IPS-18a (cell line): ENCODE data around the gene PEAK1.
A peak's percentile ranks its signal among the peaks of the same experiment; 100 is the strongest.

ENCODE experiments used
- H3K27ac ChIP-seq: one replicate; pipeline ENCODE4 v1.5.1; 2013; ENCODE audit warnings: low read length
- H3K27me3 ChIP-seq: one replicate; pipeline ENCODE4 v1.6.1; 2013; ENCODE audit warnings: mild to moderate bottlenecking, low read length; ENCODE audit not compliant: control insufficient read depth, insufficient read depth
- H3K36me3 ChIP-seq: one replicate; pipeline ENCODE4 v1.6.1; 2013; ENCODE audit warnings: low read depth, low read length; ENCODE audit not compliant: control insufficient read depth
- H3K4me1 ChIP-seq: one replicate; pipeline ENCODE4 v1.6.1; 2013; ENCODE audit warnings: low read depth, low read length; ENCODE audit not compliant: control insufficient read depth
- H3K4me3 ChIP-seq: one replicate; pipeline ENCODE4 v1.5.1; 2013; ENCODE audit warnings: low read length
- H3K9ac ChIP-seq: one replicate; pipeline ENCODE4 v1.6.1; 2013; ENCODE audit warnings: mild to moderate bottlenecking, low read length, moderate library complexity
- H3K9me3 ChIP-seq: one replicate; pipeline ENCODE4 v1.6.1; 2013; ENCODE audit warnings: low read depth, low read length; ENCODE audit not compliant: control insufficient read depth

PEAK1 gene

DNA sequence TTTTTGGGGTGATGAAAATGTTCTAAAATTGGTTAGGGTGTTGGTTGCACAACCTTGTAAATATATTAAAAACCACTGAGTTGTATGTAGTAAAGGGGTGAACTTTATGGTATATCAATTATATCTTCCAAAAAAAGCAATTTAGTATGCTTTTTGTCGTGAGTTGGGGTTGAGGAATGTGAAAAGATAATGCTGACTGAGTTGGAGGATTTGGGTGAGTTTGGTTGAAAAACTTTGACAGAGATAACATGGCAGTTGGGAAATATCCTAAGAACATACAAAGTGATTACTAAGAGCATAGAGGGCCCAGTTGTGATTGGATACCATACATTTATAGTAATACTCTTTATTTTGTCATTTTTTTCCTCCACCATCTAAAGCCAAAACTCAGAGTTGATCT is 34.4 kb upstream of the PEAK1 start:
- no peaks in the 10 kb centered on the region for H3K9me3 ChIP-seq
- peaks cover 7% of the 10 kb centered on the region for H3K36me3 ChIP-seq
- no peaks in the 10 kb centered on the region for H3K27me3 ChIP-seq
- no peak overlapping the region for H3K4me3 ChIP-seq
- H3K27ac ChIP-seq = no peak overlapping the region
- H3K4me1 ChIP-seq = peaks cover 10% of the 10 kb centered on the region
- H3K9ac ChIP-seq = no peak overlapping the region

DNA sequence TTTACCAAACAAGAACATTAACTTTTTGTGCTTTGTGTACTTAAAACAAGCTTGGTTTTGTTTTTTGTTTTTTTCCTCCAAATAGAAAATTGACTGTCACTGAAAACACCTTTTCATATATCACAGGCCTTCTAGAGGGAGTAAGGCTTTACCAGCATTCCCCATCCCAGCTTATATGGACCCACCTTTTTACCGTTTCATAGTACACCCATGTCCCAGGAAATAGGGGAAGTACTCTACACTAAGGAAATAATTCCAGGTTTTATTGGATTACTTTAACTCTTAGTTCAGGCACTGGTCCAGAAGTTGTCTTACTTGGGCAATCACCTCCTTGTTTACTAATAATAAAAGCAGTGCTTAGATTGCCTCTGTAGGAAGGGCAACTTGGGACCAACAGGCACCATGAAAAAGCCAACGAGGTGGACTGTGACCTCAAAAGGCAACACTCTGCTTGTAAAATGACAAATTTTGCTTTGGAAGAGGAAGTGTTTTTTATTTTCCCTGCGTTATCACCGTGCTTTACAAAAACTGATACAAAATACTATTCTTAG is 27.0 kb upstream of the PEAK1 start:
- H3K4me3 ChIP-seq = no peak overlapping the region
- H3K27me3 ChIP-seq = no peaks in the 10 kb centered on the region
- no peaks in the 10 kb centered on the region for H3K9me3 ChIP-seq
- H3K9ac ChIP-seq = no peak overlapping the region
- no peak overlapping the region for H3K27ac ChIP-seq
- H3K4me1 ChIP-seq = peaks cover 15% of the 10 kb centered on the region
- no peaks in the 10 kb centered on the region for H3K36me3 ChIP-seq

- H3K4me3 ChIP-seq = no peak overlapping the region
- H3K27ac ChIP-seq = no peak overlapping the region
- H3K36me3 ChIP-seq = no peaks in the 10 kb centered on the region
- peaks cover 11% of the 10 kb centered on the region for H3K4me1 ChIP-seq
- no peaks in the 10 kb centered on the region for H3K27me3 ChIP-seq
- H3K9ac ChIP-seq = no peak overlapping the region
- H3K9me3 ChIP-seq = no peaks in the 10 kb centered on the region
Observed at GRCh38 chr15:77440378-77440999, 20.6 kb upstream of the PEAK1 start.

DNA sequence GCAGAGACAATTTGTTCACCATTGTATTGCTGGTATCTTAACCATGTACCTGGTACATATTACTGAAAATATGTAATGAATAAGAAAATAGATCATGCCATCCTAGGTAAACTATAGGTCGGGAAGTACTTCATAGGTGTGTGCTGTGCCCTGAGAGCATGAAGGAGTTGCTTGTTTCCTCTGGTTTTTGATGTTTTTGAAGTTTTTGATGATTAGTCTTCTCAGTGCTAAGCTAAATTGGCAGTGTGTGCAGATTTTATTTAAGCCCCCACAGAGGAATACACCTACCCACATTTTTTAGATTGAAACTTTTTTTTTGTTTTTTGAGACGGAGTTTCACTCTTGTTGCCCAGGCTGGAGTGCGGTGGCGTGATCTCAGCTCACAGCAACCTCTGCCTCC is 17.4 kb upstream of the PEAK1 start:
- no peak overlapping the region for H3K9ac ChIP-seq
- no peaks in the 10 kb centered on the region for H3K36me3 ChIP-seq
- H3K4me1 ChIP-seq = no peaks in the 10 kb centered on the region
- no peaks in the 10 kb centered on the region for H3K27me3 ChIP-seq
- no peaks in the 10 kb centered on the region for H3K9me3 ChIP-seq
- no peak overlapping the region for H3K4me3 ChIP-seq
- no peak overlapping the region for H3K27ac ChIP-seq

DNA sequence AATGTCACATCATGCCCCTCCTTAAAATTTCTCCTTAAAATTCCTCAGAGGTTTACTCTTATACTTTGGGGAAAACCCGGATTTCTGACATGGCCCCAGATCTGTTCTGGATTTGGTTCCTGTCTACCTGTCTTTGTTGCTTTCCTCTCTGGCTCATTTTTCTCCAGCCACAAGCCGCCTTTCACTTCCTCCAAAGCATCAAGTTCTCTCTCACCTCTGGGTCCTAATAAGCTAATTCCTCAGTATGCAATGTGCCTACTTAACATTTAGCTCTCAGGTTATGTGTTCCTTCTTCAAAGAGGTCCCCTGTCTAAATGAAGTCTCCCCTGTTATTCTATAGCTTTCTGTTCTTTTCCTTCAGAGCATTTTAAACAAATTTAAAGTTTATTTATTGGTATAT is 16.9 kb upstream of the PEAK1 start:
- Histone ChIP-seq H3K4me3 (no peak overlapping the region), H3K4me1 (no peaks in the 10 kb centered on the region), H3K36me3 (no peaks in the 10 kb centered on the region), H3K27me3 (no peaks in the 10 kb centered on the region), H3K9me3 (no peaks in the 10 kb centered on the region), H3K9ac (no peak overlapping the region), H3K27ac (no peak overlapping the region)

DNA sequence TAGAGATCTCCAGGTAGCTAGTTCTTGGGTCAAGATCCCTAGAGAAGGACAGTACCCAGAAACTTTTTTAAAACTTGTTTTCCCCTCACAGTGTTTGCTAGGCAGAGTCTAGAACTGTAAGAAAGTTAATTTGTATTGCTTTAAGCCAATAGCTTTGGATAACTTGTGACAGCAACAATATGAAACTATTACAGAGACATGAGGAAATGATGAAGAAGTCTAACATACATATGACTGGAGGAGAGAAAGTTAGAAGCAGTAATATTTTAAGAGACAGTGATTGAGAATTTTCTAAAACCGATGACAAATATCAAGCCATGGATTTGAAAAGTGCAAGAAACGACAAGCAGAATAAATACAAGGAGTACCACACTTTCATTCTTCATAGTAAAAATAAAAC is 10.7 kb upstream of the PEAK1 start:
- Histone ChIP-seq H3K27ac (no peak overlapping the region), H3K36me3 (no peaks in the 10 kb centered on the region), H3K4me3 (no peak overlapping the region), H3K4me1 (no peaks in the 10 kb centered on the region), H3K9ac (no peak overlapping the region), H3K27me3 (no peaks in the 10 kb centered on the region), H3K9me3 (no peaks in the 10 kb centered on the region)

DNA sequence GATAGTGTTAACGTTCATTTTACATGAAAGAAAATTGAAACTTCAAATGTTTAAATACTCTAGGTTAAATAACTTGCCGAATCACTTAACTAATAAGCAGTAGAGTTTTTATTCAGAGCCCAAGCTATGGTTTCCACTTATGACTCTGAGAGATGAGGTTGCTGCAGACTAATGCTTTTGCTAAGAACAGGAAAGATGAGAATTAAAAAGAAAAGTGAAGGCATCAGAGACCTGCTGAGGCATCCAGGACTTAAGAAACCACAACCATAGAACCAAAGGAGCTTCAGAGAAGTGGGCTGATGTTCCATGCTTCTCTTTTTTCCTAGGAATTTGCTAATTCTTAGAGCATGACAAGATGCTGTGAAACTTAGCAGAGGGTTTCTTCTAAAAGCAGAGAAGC is 10.3 kb upstream of the PEAK1 start:
- H3K4me1 ChIP-seq = no peaks in the 10 kb centered on the region
- H3K9me3 ChIP-seq = no peaks in the 10 kb centered on the region
- no peak overlapping the region for H3K9ac ChIP-seq
- H3K27ac ChIP-seq = no peak overlapping the region
- H3K4me3 ChIP-seq = no peak overlapping the region
- H3K36me3 ChIP-seq = no peaks in the 10 kb centered on the region
- H3K27me3 ChIP-seq = no peaks in the 10 kb centered on the region

DNA sequence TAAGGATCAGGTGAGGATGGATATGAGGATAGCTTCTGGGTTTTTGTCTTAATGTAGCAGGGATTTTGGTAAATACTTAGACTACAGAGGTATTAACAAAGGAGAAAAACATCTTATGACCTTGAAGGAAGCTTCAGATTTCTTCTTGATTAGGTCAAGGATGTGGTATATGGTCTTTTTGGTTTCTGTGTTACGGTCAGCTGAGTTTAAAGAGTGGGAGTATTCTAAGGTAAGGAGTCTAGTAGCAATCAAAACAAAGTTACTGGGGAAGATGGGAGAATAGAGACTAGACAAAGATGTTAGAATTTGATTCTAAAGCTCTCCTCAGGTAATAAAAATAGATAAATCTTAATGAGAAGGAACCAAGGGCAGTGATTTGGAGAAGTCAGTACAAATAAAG is 7.0 kb upstream of the PEAK1 start:
- H3K27me3 ChIP-seq = no peaks in the 10 kb centered on the region
- H3K4me3 ChIP-seq = no peak overlapping the region
- no peaks in the 10 kb centered on the region for H3K9me3 ChIP-seq
- H3K36me3 ChIP-seq = no peaks in the 10 kb centered on the region
- peaks cover under 1% of the 10 kb centered on the region for H3K4me1 ChIP-seq
- H3K27ac ChIP-seq = no peak overlapping the region
- no peak overlapping the region for H3K9ac ChIP-seq

DNA sequence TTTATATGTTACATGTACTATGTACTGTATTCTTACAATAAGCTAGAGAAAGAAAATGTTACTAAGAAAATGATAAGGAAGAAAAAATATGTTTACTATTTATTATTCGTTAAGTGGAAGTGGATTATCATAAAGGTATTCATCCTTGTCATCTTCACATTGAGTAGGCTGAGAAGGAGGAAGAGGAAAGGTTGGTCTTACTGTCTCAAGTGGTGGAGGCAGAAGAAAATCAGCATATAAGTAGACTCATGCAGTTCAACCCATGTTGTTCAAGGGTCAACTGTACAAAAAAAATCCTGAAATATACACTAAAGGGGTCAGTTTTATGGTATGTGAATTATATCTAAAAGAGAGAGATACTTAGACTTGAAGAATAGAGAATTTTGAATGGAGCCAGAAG is 6.5 kb upstream of the PEAK1 start:
- no peaks in the 10 kb centered on the region for H3K27me3 ChIP-seq
- no peak overlapping the region for H3K9ac ChIP-seq
- no peaks in the 10 kb centered on the region for H3K9me3 ChIP-seq
- no peak overlapping the region for H3K27ac ChIP-seq
- no peaks in the 10 kb centered on the region for H3K36me3 ChIP-seq
- no peak overlapping the region for H3K4me3 ChIP-seq
- peaks cover 5% of the 10 kb centered on the region for H3K4me1 ChIP-seq

DNA sequence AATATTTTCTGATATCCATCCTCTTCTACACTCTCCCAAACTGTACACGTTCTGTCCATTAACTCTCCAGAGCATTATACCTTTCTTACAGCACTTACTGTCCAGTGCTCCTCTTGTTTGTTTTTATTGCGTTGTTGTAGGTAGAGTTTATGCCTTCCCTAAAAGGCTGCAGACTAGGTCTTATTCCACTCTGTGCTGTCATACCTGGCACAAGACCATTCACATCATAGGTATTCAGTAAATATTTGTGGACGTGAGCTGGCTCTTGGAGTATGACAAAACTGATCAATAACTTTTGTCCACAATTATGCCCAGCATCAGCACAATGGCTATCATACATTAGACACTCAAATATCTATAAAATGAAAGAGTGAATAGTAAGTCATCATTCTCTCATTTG is 5.2 kb upstream of the PEAK1 start:
- Histone ChIP-seq H3K4me3 (no peak overlapping the region), H3K27me3 (no peaks in the 10 kb centered on the region), H3K4me1 (peaks cover 7% of the 10 kb centered on the region), H3K9me3 (no peaks in the 10 kb centered on the region), H3K27ac (no peak overlapping the region), H3K9ac (no peak overlapping the region), H3K36me3 (no peaks in the 10 kb centered on the region)

- Histone ChIP-seq H3K9me3 (no peaks in the 10 kb centered on the region), H3K27me3 (no peaks in the 10 kb centered on the region), H3K36me3 (no peaks in the 10 kb centered on the region), H3K27ac (peak overlapping the region; percentile 31), H3K4me1 (peaks cover 27% of the 10 kb centered on the region), H3K9ac (peak overlapping the region; percentile 84), H3K4me3 (peak overlapping the region; percentile 98)
Observed at GRCh38 chr15:77421370-77421700, 1.4 kb upstream of the PEAK1 start.

DNA sequence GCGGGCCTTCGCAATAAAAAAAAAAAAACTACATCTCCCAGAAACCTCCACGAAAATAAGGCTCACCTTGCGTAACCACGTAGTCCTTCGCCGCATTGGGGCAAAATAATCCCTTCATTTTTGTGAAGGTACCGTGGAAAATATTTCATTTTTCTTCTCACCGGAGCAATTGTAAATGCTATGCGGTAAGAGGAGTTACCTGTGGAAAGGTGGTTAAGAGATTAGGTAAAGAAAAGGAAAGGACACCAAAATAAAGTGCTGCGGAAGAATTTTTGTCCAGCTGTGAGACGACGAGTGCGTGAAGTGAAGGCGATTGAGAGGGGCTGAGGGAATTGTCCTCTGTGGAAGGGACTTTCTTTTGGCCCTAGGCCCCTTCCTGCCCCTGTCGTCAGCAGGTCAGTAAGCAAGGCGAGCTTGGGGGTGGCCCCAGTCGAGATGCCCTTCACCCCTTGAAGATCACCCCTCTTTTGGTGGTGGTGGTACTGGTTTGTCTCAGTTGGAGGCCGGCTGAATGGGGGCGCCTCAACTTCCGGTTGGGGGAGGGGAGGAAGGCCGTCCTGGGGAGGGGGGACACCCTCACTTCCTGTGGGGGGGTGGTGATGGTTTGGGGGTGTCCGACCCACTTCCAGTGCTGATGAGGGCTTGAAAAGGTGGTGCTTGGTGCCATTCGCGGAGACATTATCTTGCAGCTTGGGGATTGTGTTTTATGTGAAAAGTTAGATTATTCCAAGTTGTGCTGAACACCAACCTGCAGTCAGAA is 886 bp upstream of the PEAK1 start, which contains the start of gene HMG20A:
TSS of gene HMG20A (plus strand) at position 279 of the 760 bp plus-strand sequence. CDS start 37,520 bp downstream, outside the sequence.
- H3K27ac ChIP-seq = peak within 1 kb of the TSS; percentile 99
- H3K4me1 ChIP-seq = peaks cover 32% of the 10 kb centered on the region
- no peaks in the 10 kb centered on the region for H3K27me3 ChIP-seq
- peak within 1 kb of the TSS; percentile 98 for H3K4me3 ChIP-seq
- H3K9ac ChIP-seq = peak within 1 kb of the TSS; percentile 84
- no peaks in the 10 kb centered on the region for H3K9me3 ChIP-seq
- H3K36me3 ChIP-seq = no peaks in the 10 kb centered on the region
